H1 (cell line): Measurements from ENCODE around the gene GNAL.

ENCODE experiments used
- BRCA1 ChIP-seq: IDR thresholded peaks from 2 replicates; pipeline ENCODE4 v1.6.1; 2012; ENCODE audit warnings: low read depth, low read length, improper control_type of control experiment
- CEBPB ChIP-seq: IDR thresholded peaks from 2 replicates; pipeline ENCODE4 v1.6.1; 2012; ENCODE audit warnings: low read depth, low read length
- CHD2 ChIP-seq: IDR thresholded peaks from 2 replicates; pipeline ENCODE4 v1.6.1; 2012; ENCODE audit warnings: low read length, improper control_type of control experiment
- EZH2 ChIP-seq: fragments of 200-600 bp; sonication (generic); IDR thresholded peaks from 2 replicates; pipeline ENCODE4 v1.7.1; 2012; ENCODE audit warnings: low read depth, mild to moderate bottlenecking, moderate library complexity, low read length, inconsistent platforms; ENCODE audit not compliant: severe bottlenecking
- GABPA ChIP-seq: IDR thresholded peaks from 2 replicates; pipeline ENCODE4 v1.6.1; 2011; ENCODE audit warnings: mild to moderate bottlenecking, low read length, moderate library complexity, borderline replicate concordance; ENCODE audit not compliant: insufficient read depth
- KDM1A ChIP-seq: fragments of 200-600, 300-600 bp; sonication (generic); IDR thresholded peaks from 2 replicates; pipeline ENCODE4 v1.7.1; 2016; ENCODE audit warnings: mild to moderate bottlenecking, low read length, borderline replicate concordance
- KDM5A ChIP-seq: fragments of 200-600 bp; IDR thresholded peaks from 2 replicates; pipeline ENCODE4 v1.7.1; 2012; ENCODE audit warnings: mild to moderate bottlenecking, low read length, inconsistent platforms, mixed read lengths
- POLR2A ChIP-seq, 2 experiments: IDR thresholded peaks; 1 replicate in 1 of 2; 2 replicates in 1 of 2; pipeline ENCODE4 v1.6.1; 2011; ENCODE audit warnings: low read depth in 2 of 2, low read length in 2 of 2, mild to moderate bottlenecking in 2 of 2; ENCODE audit errors: control extremely low read depth in 1 of 2
- RBBP5 ChIP-seq: IDR thresholded peaks from 2 replicates; pipeline ENCODE4 v1.7.1; 2012; ENCODE audit warnings: low read depth, mild to moderate bottlenecking, inconsistent platforms, low read length, moderate library complexity, borderline replicate concordance
- TAF1 ChIP-seq: IDR thresholded peaks from 2 replicates; pipeline ENCODE4 v1.6.1; 2011; ENCODE audit warnings: mild to moderate bottlenecking, low read depth, low read length
- YY1 ChIP-seq: IDR thresholded peaks from 2 replicates; pipeline ENCODE4 v1.6.1; 2011; ENCODE audit warnings: low read depth, mild to moderate bottlenecking, low read length
- TF ChIP-seq, protein P1 (sequence below), 3 experiments: IDR thresholded peaks; 1 replicate in 2 of 3; 2 replicates in 1 of 3; pipeline versions ENCODE4 v1.5.1 to v1.6.1; 2011; ENCODE audit warnings: low read length in 3 of 3, mild to moderate bottlenecking in 3 of 3, inconsistent platforms in 2 of 3, low read depth in 1 of 3, moderate library complexity in 1 of 3; ENCODE audit not compliant: insufficient read depth in 1 of 3; ENCODE audit errors: control extremely low read depth in 1 of 3
- TF ChIP-seq, protein P2 (sequence below): IDR thresholded peaks from 2 replicates; pipeline ENCODE4 v1.6.1; 2012; ENCODE audit warnings: inconsistent platforms

- TF ChIP-seq KDM1A (no peak), YY1 (no peak), KDM5A (no peak), POLR2A (IDR thresholded peaks at IDR 0.05; ENCODE audit: control extremely low read depth in 1 of 2, low read depth in 2 of 2, low read length in 2 of 2) (no peak), BRCA1 (no peak), EZH2 (no peak), TAF1 (no peak), CHD2 (no peak), RBBP5 (no peak), GABPA (no peak), CEBPB (no peak)
- TF ChIP-seq, protein P1, sequence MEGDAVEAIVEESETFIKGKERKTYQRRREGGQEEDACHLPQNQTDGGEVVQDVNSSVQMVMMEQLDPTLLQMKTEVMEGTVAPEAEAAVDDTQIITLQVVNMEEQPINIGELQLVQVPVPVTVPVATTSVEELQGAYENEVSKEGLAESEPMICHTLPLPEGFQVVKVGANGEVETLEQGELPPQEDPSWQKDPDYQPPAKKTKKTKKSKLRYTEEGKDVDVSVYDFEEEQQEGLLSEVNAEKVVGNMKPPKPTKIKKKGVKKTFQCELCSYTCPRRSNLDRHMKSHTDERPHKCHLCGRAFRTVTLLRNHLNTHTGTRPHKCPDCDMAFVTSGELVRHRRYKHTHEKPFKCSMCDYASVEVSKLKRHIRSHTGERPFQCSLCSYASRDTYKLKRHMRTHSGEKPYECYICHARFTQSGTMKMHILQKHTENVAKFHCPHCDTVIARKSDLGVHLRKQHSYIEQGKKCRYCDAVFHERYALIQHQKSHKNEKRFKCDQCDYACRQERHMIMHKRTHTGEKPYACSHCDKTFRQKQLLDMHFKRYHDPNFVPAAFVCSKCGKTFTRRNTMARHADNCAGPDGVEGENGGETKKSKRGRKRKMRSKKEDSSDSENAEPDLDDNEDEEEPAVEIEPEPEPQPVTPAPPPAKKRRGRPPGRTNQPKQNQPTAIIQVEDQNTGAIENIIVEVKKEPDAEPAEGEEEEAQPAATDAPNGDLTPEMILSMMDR (IDR thresholded peaks at IDR 0.05; ENCODE audit: control extremely low read depth in 1 of 3, insufficient read depth in 1 of 3, low read depth in 1 of 3, low read length in 3 of 3) = no peak
- TF ChIP-seq, protein P2, sequence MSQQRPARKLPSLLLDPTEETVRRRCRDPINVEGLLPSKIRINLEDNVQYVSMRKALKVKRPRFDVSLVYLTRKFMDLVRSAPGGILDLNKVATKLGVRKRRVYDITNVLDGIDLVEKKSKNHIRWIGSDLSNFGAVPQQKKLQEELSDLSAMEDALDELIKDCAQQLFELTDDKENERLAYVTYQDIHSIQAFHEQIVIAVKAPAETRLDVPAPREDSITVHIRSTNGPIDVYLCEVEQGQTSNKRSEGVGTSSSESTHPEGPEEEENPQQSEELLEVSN = no peak
Observed at GRCh38 chr18:11657554-11657953, 31.5 kb upstream of the GNAL start.
